ENCODE results near the gene CLIP1. TPM values are rescaled to one million over a fixed set of nuclear protein-coding genes. Genes with fewer than 3 reads are reported as not detected.
"Not testable (repeated sequence)": the region's sequence is repeated elsewhere in the genome, so short reads cannot be mapped to it uniquely, and the experiment has no call there.

CLIP1 gene
- total RNA-seq, 2 experiments from 2014 or later, result 65.3 to 73.4 TPM

DNA sequence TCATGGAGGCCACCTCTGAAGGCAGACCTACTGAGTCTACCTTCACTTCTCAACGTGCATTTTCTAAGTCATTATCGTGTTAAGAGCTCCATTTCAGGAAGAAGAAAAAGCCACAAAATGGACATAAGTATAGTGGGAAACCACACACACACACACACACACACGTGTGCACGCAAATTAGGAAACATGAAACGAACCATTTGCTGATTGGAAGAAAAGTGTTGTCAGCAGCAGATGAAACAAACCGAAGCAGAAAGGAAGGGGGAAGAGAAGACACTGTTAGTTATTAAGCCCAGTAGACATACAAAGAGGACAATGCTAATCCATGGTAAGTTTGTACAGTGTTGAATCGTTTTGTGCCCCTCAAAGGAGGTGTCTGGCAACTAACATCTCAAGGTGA, 146.2 kb downstream of the CLIP1 start:
- CTCF ChIA-PET, result interaction anchor here (0.6 kb wide), 1 partner anchor 502 kb away, joined by 3 read pairs; no protein-coding TSS in a partner anchor
- no peak for DNase-seq
- H3K9me3 Mint-ChIP-seq, result no peaks in the 10 kb centered on the region

DNA sequence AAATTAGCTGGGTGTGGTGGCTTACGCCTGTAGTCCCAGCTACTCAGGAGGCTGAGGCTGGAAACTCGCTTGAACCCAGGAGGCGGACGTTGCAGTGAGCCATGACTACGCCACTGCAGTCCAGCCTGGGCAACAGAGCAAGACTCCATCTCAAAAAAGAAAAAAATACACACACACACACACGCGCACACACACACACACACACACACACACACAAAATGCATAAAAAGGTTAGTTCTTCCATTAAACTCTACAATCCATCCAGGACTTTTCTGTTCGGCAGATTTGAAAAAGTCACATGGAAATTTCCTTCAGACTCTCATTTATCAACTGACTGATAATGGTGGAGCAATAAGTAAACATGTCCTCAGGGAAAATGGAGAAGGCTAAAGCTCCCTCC, 147.0 kb downstream of the CLIP1 start:
- Mint-ChIP-seq H3K36me3 (ENCODE audit: low read depth) (peaks cover 21% of the 10 kb centered on the region), H3K27me3 (no peaks in the 10 kb centered on the region), H3K4me1 (no peaks in the 10 kb centered on the region), H3K9me3 (no peaks in the 10 kb centered on the region), H3K4me3 (no peak overlapping the region), H3K27ac (no peak overlapping the region)
- DNase-seq, result no peak
- CTCF ChIA-PET, result interaction anchor here (0.6 kb wide), 1 partner anchor 16 kb away, joined by 3 read pairs; no protein-coding TSS in a partner anchor
- POLR2A ChIA-PET, result no interaction called here

More for the DNA sequence above, 146.2 kb downstream of the CLIP1 start:
- POLR2A ChIA-PET, result no interaction called here
- no peak overlapping the region for H3K27ac Mint-ChIP-seq
- peaks cover 21% of the 10 kb centered on the region for H3K36me3 Mint-ChIP-seq (ENCODE audit: low read depth)
- H3K4me3 Mint-ChIP-seq, result no peak overlapping the region
- H3K27me3 Mint-ChIP-seq, result no peaks in the 10 kb centered on the region
- H3K4me1 Mint-ChIP-seq, result no peaks in the 10 kb centered on the region

DNA sequence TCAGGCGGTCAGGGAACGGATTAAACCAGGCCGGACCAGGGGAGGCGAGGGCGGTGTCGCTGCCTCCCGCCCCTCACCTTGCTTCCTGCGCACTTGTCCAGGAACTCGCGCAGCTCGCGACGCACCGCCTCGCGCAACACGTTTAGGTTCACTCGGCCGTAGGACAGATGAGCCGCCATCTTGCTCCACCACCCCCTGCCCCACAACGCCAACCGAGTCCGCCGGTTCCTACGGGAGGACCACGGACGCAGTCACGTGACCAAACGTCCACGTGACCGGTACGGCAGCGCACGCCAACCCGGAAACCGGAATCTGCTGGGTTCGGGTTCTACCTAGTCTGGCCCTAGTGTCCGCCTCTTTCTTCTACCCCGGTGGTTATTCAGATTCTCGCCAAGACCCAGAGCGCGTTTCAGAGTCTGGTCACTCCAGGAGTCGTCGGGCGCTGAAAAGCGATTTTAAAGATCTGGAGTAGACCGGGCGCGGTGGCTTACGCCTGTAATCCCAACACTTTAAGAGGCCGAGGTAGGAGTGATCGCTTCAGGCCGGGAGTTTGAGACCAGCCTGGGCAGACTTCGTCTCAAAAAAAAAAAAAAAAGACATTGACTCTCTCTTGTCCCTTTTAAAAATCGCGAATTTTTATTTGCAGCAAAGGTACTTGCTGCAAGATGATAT, 156.1 kb downstream of the CLIP1 start, which contains the start of gene VPS33A:
VPS33A (minus strand) TSS at position 265 of the 672 bp plus-strand sequence; CDS start at position 179, 86 bp downstream.
- DNase-seq, result peak; percentile 96
- CTCF ChIA-PET, result interaction anchor here (0.7 to 2.5 kb wide), 15 partner anchors 9 to 472 kb away, joined by 3 to 24 read pairs (median 4); partner anchors contain the start of gene DIABLO
- Mint-ChIP-seq H3K4me1 (peaks cover 26% of the 10 kb centered on the region), H3K9me3 (no peaks in the 10 kb centered on the region), H3K27ac (peak within 1 kb of the TSS; percentile 97), H3K4me3 (peak within 1 kb of the TSS; percentile 94), H3K27me3 (peaks cover 3% of the 10 kb centered on the region), H3K36me3 (ENCODE audit: low read depth) (peaks cover 21% of the 10 kb centered on the region)
- POLR2A ChIA-PET, result interaction anchor here (0.6 to 4.4 kb wide), 14 partner anchors 16 to 1361 kb away, joined by 3 to 50 read pairs (median 3); partner anchors contain the start of genes DIABLO, KNTC1, RSRC2 and ZCCHC8

- H3K27ac Mint-ChIP-seq, result peak overlapping the region; percentile 97
- peaks cover 3% of the 10 kb centered on the region for H3K27me3 Mint-ChIP-seq
- no peaks in the 10 kb centered on the region for H3K9me3 Mint-ChIP-seq
- peaks cover 26% of the 10 kb centered on the region for H3K36me3 Mint-ChIP-seq (ENCODE audit: low read depth)
- DNase-seq, result no peak
- POLR2A ChIA-PET, result interaction anchor here (0.9 to 4.4 kb wide), 7 partner anchors 15 to 261 kb away, joined by 3 to 50 read pairs (median 6); partner anchors contain the start of genes DIABLO, KNTC1, RSRC2 and ZCCHC8
- H3K4me1 Mint-ChIP-seq, result peaks cover 26% of the 10 kb centered on the region
- peak overlapping the region; percentile 94 for H3K4me3 Mint-ChIP-seq
- CTCF ChIA-PET, result interaction anchor here (0.9 to 2.5 kb wide), 3 partner anchors 9 to 70 kb away, joined by 3 to 24 read pairs (median 3); partner anchors contain the start of gene DIABLO
Observed at GRCh38 chr12:122265886-122266229, 156.6 kb downstream of the CLIP1 start.

DNA sequence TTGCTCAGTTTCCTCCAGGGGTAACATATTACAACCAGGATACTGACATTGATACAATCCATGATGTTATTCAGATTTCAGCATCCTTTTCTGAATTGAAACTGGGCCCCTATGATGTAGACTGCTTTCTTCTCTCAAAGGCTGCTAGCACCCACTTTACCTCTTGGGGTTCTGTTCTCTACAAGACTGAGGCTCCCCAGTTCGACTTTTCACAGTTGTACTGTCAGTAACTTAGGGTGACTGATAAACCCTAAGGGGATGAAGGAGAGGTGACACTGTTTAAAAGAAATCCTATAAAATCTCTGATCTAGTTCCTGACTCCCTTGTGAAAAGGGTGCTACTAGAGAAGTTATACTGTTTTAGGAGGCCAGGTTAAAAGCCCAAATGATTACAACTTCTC, 157.0 kb downstream of the CLIP1 start:
- Mint-ChIP-seq H3K4me1 (peaks cover 26% of the 10 kb centered on the region), H3K4me3 (peak overlapping the region; percentile 94), H3K27ac (peak overlapping the region; percentile 97), H3K36me3 (ENCODE audit: low read depth) (peaks cover 28% of the 10 kb centered on the region), H3K27me3 (peaks cover 3% of the 10 kb centered on the region), H3K9me3 (no peaks in the 10 kb centered on the region)
- DNase-seq, result no peak
- ChIA-PET POLR2A (interaction anchor here (0.9 to 4.4 kb wide), 7 partner anchors 15 to 261 kb away, joined by 3 to 50 read pairs (median 6); partner anchors contain the start of genes DIABLO, KNTC1, RSRC2 and ZCCHC8), CTCF (interaction anchor here (0.9 to 2.5 kb wide), 3 partner anchors 8 to 71 kb away, joined by 3 to 24 read pairs (median 3); partner anchors contain the start of gene DIABLO)

DNA sequence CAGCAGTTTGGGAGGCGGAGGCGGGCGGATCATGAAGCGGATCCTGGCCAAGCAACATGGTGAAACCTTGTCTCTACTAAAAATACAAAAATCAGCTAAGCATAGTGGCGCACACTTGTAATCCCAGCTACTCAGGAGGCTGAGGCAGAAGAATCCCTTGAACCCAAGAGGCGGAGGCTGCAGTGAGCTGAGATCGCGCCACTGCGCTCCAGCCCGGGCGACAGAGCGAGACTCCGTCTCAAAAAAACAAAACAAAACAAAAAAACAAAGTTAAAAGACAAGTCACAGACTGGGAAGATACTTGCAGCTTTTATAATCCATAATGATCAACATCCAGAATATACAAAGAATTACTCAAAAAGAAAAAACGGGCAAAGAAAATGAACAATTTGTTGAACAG, 161.7 kb downstream of the CLIP1 start:
- H3K36me3 Mint-ChIP-seq (ENCODE audit: low read depth), result peaks cover 50% of the 10 kb centered on the region
- CTCF ChIA-PET, result interaction anchor here (1.5 kb wide), 1 partner anchor 10 kb away, joined by 5 read pairs; no protein-coding TSS in a partner anchor
- peaks cover 22% of the 10 kb centered on the region for H3K4me1 Mint-ChIP-seq
- H3K27ac Mint-ChIP-seq, DNase-seq, H3K27me3 Mint-ChIP-seq, POLR2A ChIA-PET, H3K9me3 Mint-ChIP-seq, H3K4me3 Mint-ChIP-seq: not testable (repeated sequence)

DNA sequence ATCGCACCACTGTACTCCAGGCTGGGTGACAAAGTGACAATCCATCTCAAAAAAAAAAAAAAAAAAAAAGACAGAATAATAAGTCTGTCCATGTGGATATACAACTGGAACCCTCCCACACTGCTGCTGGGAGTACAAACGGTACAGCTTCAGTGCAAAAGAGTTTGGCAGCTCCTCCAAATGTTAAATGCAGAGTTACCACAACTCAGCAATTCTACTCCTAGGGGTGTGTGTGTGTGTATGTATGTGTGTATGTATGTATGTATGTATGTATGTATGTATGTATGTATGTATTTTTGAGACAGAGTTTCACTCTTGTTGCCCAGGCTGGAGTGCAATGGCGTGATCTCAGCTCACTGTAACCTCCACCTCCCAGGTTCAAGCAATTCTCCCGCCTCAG, 163.5 kb downstream of the CLIP1 start:
- H3K4me1 Mint-ChIP-seq, H3K4me3 Mint-ChIP-seq, H3K27me3 Mint-ChIP-seq, H3K27ac Mint-ChIP-seq, POLR2A ChIA-PET, H3K9me3 Mint-ChIP-seq, DNase-seq: not testable (repeated sequence)
- peaks cover 50% of the 10 kb centered on the region for H3K36me3 Mint-ChIP-seq (ENCODE audit: low read depth)
- CTCF ChIA-PET, result interaction anchor here (0.6 to 0.7 kb wide), 2 partner anchors 16 to 20 kb away, joined by 3 read pairs; no protein-coding TSS in a partner anchor

- H3K36me3 Mint-ChIP-seq (ENCODE audit: low read depth), result peaks cover 47% of the 10 kb centered on the region
- DNase-seq, H3K9me3 Mint-ChIP-seq, H3K4me1 Mint-ChIP-seq, POLR2A ChIA-PET, CTCF ChIA-PET, H3K27ac Mint-ChIP-seq, H3K4me3 Mint-ChIP-seq, H3K27me3 Mint-ChIP-seq: not testable (repeated sequence)
Observed at GRCh38 chr12:122258462-122258861, 164.0 kb downstream of the CLIP1 start.

- CTCF ChIA-PET, result interaction anchor here (2.1 kb wide), 1 partner anchor 10 kb away, joined by 5 read pairs; no protein-coding TSS in a partner anchor
- no peaks in the 10 kb centered on the region for H3K27me3 Mint-ChIP-seq
Observed at GRCh38 chr12:122250536-122250935, 171.9 kb downstream of the CLIP1 start.

GRCh38 chr12:122250047-122250446, 172.4 kb downstream of the CLIP1 start:
- H3K4me1 Mint-ChIP-seq, result peaks cover 6% of the 10 kb centered on the region
- H3K9me3 Mint-ChIP-seq, result no peaks in the 10 kb centered on the region
- POLR2A ChIA-PET, result no interaction called here

More at GRCh38 chr12:122250536-122250935, 171.9 kb downstream of the CLIP1 start:
- Mint-ChIP-seq H3K9me3 (no peaks in the 10 kb centered on the region), H3K4me1 (peaks cover 5% of the 10 kb centered on the region), H3K4me3 (no peak overlapping the region), H3K27ac (no peak overlapping the region), H3K36me3 (ENCODE audit: low read depth) (peaks cover 16% of the 10 kb centered on the region)
- no peak for DNase-seq
- POLR2A ChIA-PET, result interaction anchor here (1.0 kb wide), 1 partner anchor 15 kb away, joined by 3 read pairs; no protein-coding TSS in a partner anchor

DNA sequence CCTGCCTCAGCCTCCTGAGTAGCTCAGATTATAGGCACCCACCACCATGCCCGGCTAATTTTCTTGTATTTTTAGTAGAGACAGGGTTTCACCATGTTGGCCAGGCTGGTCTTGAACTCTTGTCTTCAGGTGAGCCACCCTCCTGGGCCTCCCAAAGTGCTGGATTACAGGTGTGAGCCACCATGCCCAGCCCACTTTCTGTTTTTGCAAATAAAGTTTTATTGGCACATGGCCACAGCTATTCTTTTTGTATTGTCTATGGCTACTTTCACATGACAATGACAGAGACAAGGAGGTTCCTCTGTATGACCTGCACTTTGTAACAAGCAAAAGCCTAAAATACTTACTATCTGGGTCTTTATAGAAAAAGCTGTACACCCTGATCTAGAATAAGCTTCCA, 176.9 kb downstream of the CLIP1 start:
- Mint-ChIP-seq H3K36me3 (ENCODE audit: low read depth) (peaks cover 27% of the 10 kb centered on the region), H3K4me1 (peaks cover 31% of the 10 kb centered on the region), H3K27me3 (no peaks in the 10 kb centered on the region), H3K27ac (peak overlapping the region; percentile 96), H3K4me3 (peak overlapping the region; percentile 70), H3K9me3 (no peaks in the 10 kb centered on the region)
- CTCF ChIA-PET, result interaction anchor here (1.0 to 2.3 kb wide), 3 partner anchors 12 to 91 kb away, joined by 4 to 14 read pairs (median 5); no protein-coding TSS in a partner anchor
- POLR2A ChIA-PET, result interaction anchor here (0.8 to 3.7 kb wide), 12 partner anchors 12 to 1356 kb away, joined by 3 to 86 read pairs (median 4); partner anchors contain the start of genes DDX55, DIABLO, KNTC1 and RSRC2
- no peak for DNase-seq

More at GRCh38 chr12:122250047-122250446, 172.4 kb downstream of the CLIP1 start:
- CTCF ChIA-PET, result interaction anchor here (2.1 kb wide), 1 partner anchor 11 kb away, joined by 5 read pairs; no protein-coding TSS in a partner anchor
- Mint-ChIP-seq H3K27me3 (no peaks in the 10 kb centered on the region), H3K27ac (no peak overlapping the region), H3K36me3 (ENCODE audit: low read depth) (peaks cover 16% of the 10 kb centered on the region), H3K4me3 (no peak overlapping the region)
- no peak for DNase-seq

DNA sequence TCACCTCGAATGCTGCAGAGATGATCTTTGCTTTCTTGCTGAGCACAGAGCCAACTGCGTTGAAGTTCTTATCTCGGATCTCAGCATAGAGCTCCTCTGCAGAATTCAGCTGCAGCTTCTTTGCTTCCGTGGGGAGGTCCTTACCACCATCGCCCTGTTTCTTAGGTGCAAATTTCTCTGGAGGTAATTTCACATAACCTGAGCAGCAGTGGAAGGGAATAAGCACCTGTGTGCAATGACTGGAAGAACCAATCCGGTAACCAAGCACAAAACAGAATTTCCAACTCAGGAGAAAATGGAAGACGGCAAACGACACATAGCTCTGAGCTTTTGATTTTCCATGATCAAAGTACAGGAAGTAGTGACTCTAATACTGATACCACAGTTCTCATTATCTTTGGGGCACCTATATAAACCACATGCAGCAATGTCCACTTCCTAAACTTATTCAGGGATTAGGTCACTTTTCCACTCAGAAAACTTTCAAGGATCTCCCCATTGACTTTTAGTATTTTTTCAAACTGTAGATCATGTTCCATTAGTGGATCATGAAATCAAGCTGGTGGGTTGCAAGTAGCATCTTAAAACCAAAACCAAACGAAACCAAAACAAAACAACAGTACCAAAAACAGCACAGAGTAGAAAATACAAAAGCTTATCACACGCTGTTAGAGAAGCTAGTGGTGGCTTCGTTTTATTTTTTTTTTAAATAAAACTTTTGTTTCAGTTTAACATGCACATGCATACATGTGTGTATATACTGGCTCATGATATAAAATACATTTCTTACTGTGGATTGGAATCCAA, 177.7 kb downstream of the CLIP1 start:
- H3K27me3 Mint-ChIP-seq, result no peaks in the 10 kb centered on the region
- H3K36me3 Mint-ChIP-seq (ENCODE audit: low read depth), result peaks cover 30% of the 10 kb centered on the region
- peak overlapping the region; percentile 96 for H3K27ac Mint-ChIP-seq
- no peaks in the 10 kb centered on the region for H3K9me3 Mint-ChIP-seq
- DNase-seq, result peak; percentile 49
- CTCF ChIA-PET, result interaction anchor here (0.8 to 2.3 kb wide), 10 partner anchors 11 to 450 kb away, joined by 3 to 20 read pairs (median 4); partner anchors contain the start of genes CFAP251 and DIABLO
- H3K4me1 Mint-ChIP-seq, result peaks cover 31% of the 10 kb centered on the region
- POLR2A ChIA-PET, result interaction anchor here (0.7 to 3.7 kb wide), 18 partner anchors 8 to 1357 kb away, joined by 3 to 86 read pairs (median 4); partner anchors contain the start of genes DDX55, DIABLO, KNTC1 and RSRC2
- H3K4me3 Mint-ChIP-seq, result peak overlapping the region; percentile 70
